Erythroblast (primary cell): ENCODE results near the gene INKA1.

ENCODE experiments used
- GATA1 ChIP-seq: IDR thresholded peaks from 2 replicates; pipeline ENCODE4 v1.6.1; 2011; ENCODE audit warnings: low read depth, mild to moderate bottlenecking, control low read depth, low read length, moderate library complexity
- POLR2A ChIP-seq: IDR thresholded peaks from 2 replicates; pipeline ENCODE4 v1.6.1; 2011; ENCODE audit warnings: mild to moderate bottlenecking, low read length

GRCh38 chr3:49839193-49839809 lies 36.2 kb downstream of the INKA1 start:
- TF ChIP-seq POLR2A: no peak
- TF ChIP-seq GATA1: no peak
